Tibial nerve (tissue), 4 donors: Measurements from ENCODE around the gene SLC44A5.

Experiments
- EP300 ChIP-seq, 2 donors: sonication (generic); formaldehyde crosslinking; IDR thresholded peaks; one replicate each; pipeline ENCODE4 v1.6.1; 2017; ENCODE audit warnings: antibody characterized with exemption in 2 of 2, mild to moderate bottlenecking in 1 of 2
- POLR2A ChIP-seq, 2 donors: fragments of 450-650 bp; IDR thresholded peaks; one replicate each; pipeline ENCODE4 v1.6.1; 2017; ENCODE audit warnings: antibody characterized with exemption in 2 of 2, mild to moderate bottlenecking in 2 of 2, moderate library complexity in 2 of 2
- TF ChIP-seq, protein P1 (sequence below), 5 experiments: fragments of 200-600 bp in 3 of 5; fragments of 450-650 bp in 2 of 5; sonication (generic) in 3 of 5; IDR thresholded peaks; one replicate each; pipeline ENCODE4 v1.5.1; 2016 to 2019; ENCODE audit warnings: antibody characterized with exemption in 5 of 5, mild to moderate bottlenecking in 3 of 5, moderate library complexity in 2 of 5

DNA sequence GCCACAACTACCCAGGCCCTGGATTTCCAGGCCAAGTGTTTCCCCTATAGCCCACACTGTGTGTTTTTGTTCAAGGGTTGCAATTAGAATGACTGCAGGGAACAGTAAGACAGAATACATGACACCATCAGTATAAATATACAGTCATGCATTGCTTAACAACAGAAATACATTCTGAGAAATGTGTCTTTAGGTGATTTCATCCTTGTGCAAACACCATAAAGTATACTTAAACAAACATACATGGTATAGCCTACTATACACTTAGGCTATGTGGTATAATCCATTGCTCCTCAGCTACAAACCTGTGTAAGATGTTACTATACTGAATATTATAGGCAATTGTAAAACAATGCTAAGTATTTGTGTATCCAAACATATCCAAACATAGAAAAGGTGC, 7.5 kb upstream of the SLC44A5 start:
- TF ChIP-seq, protein P1, sequence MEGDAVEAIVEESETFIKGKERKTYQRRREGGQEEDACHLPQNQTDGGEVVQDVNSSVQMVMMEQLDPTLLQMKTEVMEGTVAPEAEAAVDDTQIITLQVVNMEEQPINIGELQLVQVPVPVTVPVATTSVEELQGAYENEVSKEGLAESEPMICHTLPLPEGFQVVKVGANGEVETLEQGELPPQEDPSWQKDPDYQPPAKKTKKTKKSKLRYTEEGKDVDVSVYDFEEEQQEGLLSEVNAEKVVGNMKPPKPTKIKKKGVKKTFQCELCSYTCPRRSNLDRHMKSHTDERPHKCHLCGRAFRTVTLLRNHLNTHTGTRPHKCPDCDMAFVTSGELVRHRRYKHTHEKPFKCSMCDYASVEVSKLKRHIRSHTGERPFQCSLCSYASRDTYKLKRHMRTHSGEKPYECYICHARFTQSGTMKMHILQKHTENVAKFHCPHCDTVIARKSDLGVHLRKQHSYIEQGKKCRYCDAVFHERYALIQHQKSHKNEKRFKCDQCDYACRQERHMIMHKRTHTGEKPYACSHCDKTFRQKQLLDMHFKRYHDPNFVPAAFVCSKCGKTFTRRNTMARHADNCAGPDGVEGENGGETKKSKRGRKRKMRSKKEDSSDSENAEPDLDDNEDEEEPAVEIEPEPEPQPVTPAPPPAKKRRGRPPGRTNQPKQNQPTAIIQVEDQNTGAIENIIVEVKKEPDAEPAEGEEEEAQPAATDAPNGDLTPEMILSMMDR (IDR thresholded peaks at IDR 0.05), result no peak
- TF ChIP-seq POLR2A (IDR thresholded peaks at IDR 0.05) (no peak), EP300 (IDR thresholded peaks at IDR 0.05) (no peak)
